PC-3 (cell line): ENCODE results near the gene FMNL2. TPM values are rescaled to one million over a fixed set of nuclear protein-coding genes. Genes with fewer than 3 reads are reported as not detected.

ENCODE experiments used
- ATAC-seq: fragments of 200-7000 bp; cut with Tn5 transposase; 2 replicates; pipeline ENCODE4 v1.9.1; 2020; ENCODE audit warnings: mild to moderate bottlenecking, moderate library complexity
- BruUV-seq: library from RNA; stranded (reverse); fragments of 400-500 nt; replicated peaks from 2 replicates; lab custom pipeline; 2021; lab: Mats Ljungman, UMichigan
- CTCF ChIA-PET: fragments of 300-600 bp; sonication (Branson Sonifier 250); formaldehyde crosslinking; loops from one replicate; lab custom pipeline; 2022; ENCODE audit warnings: antibody characterized with exemption; lab: Charles Lee
- POLR2A ChIA-PET: fragments of 300-600 bp; sonication (Branson Sonifier 250); formaldehyde crosslinking; loops from one replicate; lab custom pipeline; 2022; ENCODE audit warnings: antibody characterized with exemption; ENCODE audit not compliant: unreplicated experiment; lab: Charles Lee
- DNase-seq: peaks from one replicate; pipeline ENCODE4 v3.0.0-alpha.2; 2015
- H2AFZ ChIP-seq: fragments of 300-600 bp; sonication (generic); 2 replicates; pipeline ENCODE4 v1.6.0; 2016; ENCODE audit warnings: antibody characterized with exemption, low read length
- H3F3A ChIP-seq: fragments of 300-600 bp; sonication (generic); one replicate; pipeline ENCODE4 v1.6.0; 2017; ENCODE audit warnings: antibody characterized with exemption, low read length, control low read depth, mild to moderate bottlenecking; ENCODE audit not compliant: unreplicated experiment
- H3K27ac ChIP-seq: fragments of 300-600 bp; sonication (generic); 2 replicates; pipeline ENCODE4 v1.5.1; 2016; ENCODE audit warnings: mild to moderate bottlenecking, low read length
- H3K27me3 ChIP-seq: fragments of 300-600 bp; sonication (generic); 2 replicates; pipeline ENCODE4 v1.6.1; 2016; ENCODE audit warnings: low read length, mixed read lengths
- H3K36me3 ChIP-seq: fragments of 300-600 bp; sonication (generic); 2 replicates; pipeline ENCODE4 v1.6.1; 2016; ENCODE audit warnings: low read depth, mixed run types, low read length, mixed read lengths
- H3K4me1 ChIP-seq: fragments of 300-600 bp; sonication (generic); 2 replicates; pipeline ENCODE4 v1.5.1; 2016; ENCODE audit warnings: low read length; ENCODE audit not compliant: insufficient read depth
- H3K4me2 ChIP-seq: fragments of 300-600 bp; sonication (generic); 2 replicates; pipeline ENCODE4 v1.6.0; 2016; ENCODE audit warnings: low read length
- H3K4me3 ChIP-seq: fragments of 300-600 bp; sonication (generic); 2 replicates; pipeline ENCODE4 v1.5.1; 2016; ENCODE audit warnings: mild to moderate bottlenecking, low read length, mixed read lengths
- H3K79me2 ChIP-seq: fragments of 300-600 bp; sonication (generic); 2 replicates; pipeline ENCODE4 v1.6.1; 2017; ENCODE audit warnings: low read length, mixed read lengths
- H3K9ac ChIP-seq: fragments of 300-600 bp; sonication (generic); 2 replicates; pipeline ENCODE4 v1.6.0; 2016; ENCODE audit warnings: mild to moderate bottlenecking, low read length
- H3K9me2 ChIP-seq: fragments of 300-600 bp; sonication (generic); replicated peaks from 2 replicates; pipeline ENCODE4 v1.6.1; 2016; ENCODE audit warnings: mixed run types, low read length, mixed read lengths
- H3K9me3 ChIP-seq: fragments of 300-600 bp; sonication (generic); 2 replicates; pipeline ENCODE4 v1.6.1; 2016; ENCODE audit warnings: low read length, mixed read lengths
- H4K20me1 ChIP-seq: fragments of 300-600 bp; sonication (generic); 2 replicates; pipeline ENCODE4 v1.6.1; 2016; ENCODE audit warnings: low read length, mixed read lengths
- CTCF ChIP-seq: fragments of 300-600 bp; sonication (generic); conservative IDR thresholded peaks from 2 replicates; pipeline ENCODE4 v1.5.1; 2017; ENCODE audit warnings: antibody characterized with exemption, low read depth, mild to moderate bottlenecking, low read length
- EZH2 ChIP-seq: fragments of 300-600 bp; sonication (generic); IDR thresholded peaks from one replicate; pipeline ENCODE4 v1.6.1; 2017; ENCODE audit warnings: antibody characterized with exemption, mild to moderate bottlenecking, low read length; ENCODE audit not compliant: unreplicated experiment
- EZH2phosphoT487 ChIP-seq: fragments of 300-600 bp; sonication (generic); IDR thresholded peaks from 2 replicates; pipeline ENCODE4 v1.6.1; 2018; ENCODE audit warnings: mild to moderate bottlenecking, antibody characterized with exemption, low read length, borderline replicate concordance
- intact Hi-C: fragments of 100-400 bp; cut with micrococcal nuclease; formaldehyde crosslinking; loops from 2 replicates; pipeline ENCODE4 v1.9.0; 2023
- total RNA-seq: library from RNA; depleted of rRNA; stranded (reverse); fragments of >200 nt; gene quantifications from 2 replicates; pipeline ENCODE4 v1.2.3, GENCODE V29; 2014

Gene FMNL2
- total RNA-seq, 1 experiment from 2014 or later, result 15.8 TPM

DNA sequence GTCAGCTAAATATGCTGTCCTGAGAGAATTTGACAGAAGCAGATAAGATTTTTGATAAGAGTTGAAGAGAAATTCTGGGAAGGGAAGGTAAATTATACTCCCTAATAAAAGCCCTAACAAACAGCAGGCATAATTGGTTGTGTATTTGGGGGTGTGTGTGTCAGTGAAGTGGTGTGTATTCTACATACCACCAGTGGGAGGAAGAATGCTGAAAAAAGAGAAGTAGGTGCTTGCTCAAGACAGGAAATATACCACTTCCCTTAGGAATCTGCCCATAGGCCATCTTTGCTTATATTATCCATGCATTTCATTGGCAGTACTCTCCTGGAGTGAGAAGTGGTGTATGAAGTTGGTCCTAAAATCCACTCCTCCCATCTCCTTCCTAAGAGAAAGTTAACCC lies 76.2 kb downstream of the FMNL2 start:
- DNase-seq, result no peak
- H3K79me2 ChIP-seq, result peaks cover 74% of the 10 kb centered on the region
- H3K27ac ChIP-seq, result no peak overlapping the region
- no peak overlapping the region for H3K9ac ChIP-seq
- no peaks in the 10 kb centered on the region for H3F3A ChIP-seq
- H3K27me3 ChIP-seq, result no peaks in the 10 kb centered on the region
- intact Hi-C loops, result no loop called here
- no peak overlapping the region for H3K4me2 ChIP-seq
- no peaks in the 10 kb centered on the region for H3K9me3 ChIP-seq
- H3K9me2 ChIP-seq, result no peaks in the 10 kb centered on the region
- no peaks in the 10 kb centered on the region for H4K20me1 ChIP-seq
- BruUV-seq, result no TSS peak
- H3K4me3 ChIP-seq, result no peak overlapping the region
- no peak overlapping the region for H2AFZ ChIP-seq
- no peak for TF ChIP-seq CTCF
- TF ChIP-seq EZH2phosphoT487, result no peak
- no peak for TF ChIP-seq EZH2
- H3K4me1 ChIP-seq, result peaks cover 19% of the 10 kb centered on the region
- POLR2A ChIA-PET, result no interaction called here
- H3K36me3 ChIP-seq, result no peaks in the 10 kb centered on the region
- CTCF ChIA-PET, result no interaction called here
- no peak for ATAC-seq

DNA sequence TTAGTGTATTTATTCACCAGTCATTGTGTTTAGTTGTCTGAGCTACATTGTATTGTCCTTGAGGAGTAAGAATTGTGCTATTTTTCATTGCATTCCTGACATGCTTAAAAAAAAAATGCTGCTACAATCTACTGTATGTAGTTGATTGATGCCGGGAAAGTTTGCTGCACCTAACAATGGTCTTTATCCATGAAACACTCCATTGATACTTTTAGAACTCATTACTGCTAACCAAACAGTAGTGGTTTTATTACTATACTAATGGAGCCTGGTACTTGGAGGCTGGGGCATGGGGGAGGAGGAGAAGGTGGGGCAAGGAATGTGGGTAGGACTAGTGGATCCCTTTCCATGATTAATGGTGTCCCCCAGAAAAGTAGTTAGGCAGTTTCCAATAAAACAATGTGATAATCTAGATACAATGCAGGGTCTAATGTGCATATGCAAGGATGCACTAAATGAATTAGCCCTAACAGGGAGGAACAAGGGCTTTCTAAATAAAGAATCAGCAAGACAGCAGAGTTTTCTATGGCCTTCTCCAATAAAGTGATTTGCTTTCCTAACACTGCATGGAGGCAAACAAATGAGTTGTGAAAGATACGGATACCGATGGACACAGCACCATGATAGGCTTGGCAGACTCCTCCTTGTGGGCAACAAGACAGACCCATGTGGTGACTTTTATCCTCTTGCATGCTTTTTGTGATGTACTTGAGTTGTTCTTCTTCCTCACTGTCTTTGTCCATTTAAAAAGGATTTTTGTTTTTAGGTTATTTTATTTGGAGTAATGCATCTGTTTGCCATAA lies 78.5 kb downstream of the FMNL2 start:
- no peak overlapping the region for H3K4me2 ChIP-seq
- H3K9ac ChIP-seq, result no peak overlapping the region
- no peaks in the 10 kb centered on the region for H3F3A ChIP-seq
- H3K4me1 ChIP-seq, result peaks cover 12% of the 10 kb centered on the region
- ATAC-seq, result no peak
- CTCF ChIA-PET, result no interaction called here
- no peaks in the 10 kb centered on the region for H3K27me3 ChIP-seq
- no peaks in the 10 kb centered on the region for H3K36me3 ChIP-seq
- no peak for DNase-seq
- H3K9me2 ChIP-seq, result no peaks in the 10 kb centered on the region
- POLR2A ChIA-PET, result no interaction called here
- no peaks in the 10 kb centered on the region for H4K20me1 ChIP-seq
- intact Hi-C loops, result no loop called here
- H2AFZ ChIP-seq, result no peak overlapping the region
- no peaks in the 10 kb centered on the region for H3K9me3 ChIP-seq
- TF ChIP-seq CTCF, result no peak
- TF ChIP-seq EZH2phosphoT487, result no peak
- no peak for TF ChIP-seq EZH2
- H3K27ac ChIP-seq, result no peak overlapping the region
- H3K79me2 ChIP-seq, result peaks cover 60% of the 10 kb centered on the region
- BruUV-seq, result no TSS peak
- H3K4me3 ChIP-seq, result no peak overlapping the region

GRCh38 chr2:152415231-152415642 lies 80.3 kb downstream of the FMNL2 start:
- Histone ChIP-seq H3K9me3 (no peaks in the 10 kb centered on the region), H3K4me2 (no peak overlapping the region), H3K27me3 (no peaks in the 10 kb centered on the region), H4K20me1 (no peaks in the 10 kb centered on the region), H3F3A (no peaks in the 10 kb centered on the region), H3K9me2 (no peaks in the 10 kb centered on the region), H3K9ac (no peak overlapping the region), H3K27ac (no peak overlapping the region), H3K4me3 (no peak overlapping the region), H2AFZ (no peak overlapping the region), H3K36me3 (no peaks in the 10 kb centered on the region), H3K4me1 (peaks cover 13% of the 10 kb centered on the region), H3K79me2 (peaks cover 57% of the 10 kb centered on the region)
- POLR2A ChIA-PET, result no interaction called here
- peak; percentile 67 for ATAC-seq
- TF ChIP-seq EZH2, result no peak
- no peak for TF ChIP-seq EZH2phosphoT487
- TF ChIP-seq CTCF, result no peak
- no TSS peak for BruUV-seq
- intact Hi-C loops, result no loop called here
- peak; percentile 62 for DNase-seq
- CTCF ChIA-PET, result no interaction called here
